ENCODE data around the gene MRPL33. TPM values are rescaled to one million over a fixed set of nuclear protein-coding genes. Genes with fewer than 3 reads are reported as not detected.

Gene MRPL33
- total and polyA plus RNA-seq, 4 donors = 31.2 to 130 (median 41.0) TPM

GRCh38 chr2:27808418-27808817, 36.9 kb downstream of the MRPL33 start:
- Histone ChIP-seq H3K27ac (ENCODE audit: low read depth in 1 of 2, low read length in 2 of 2) (no peak overlapping the region), H3K27me3 (ENCODE audit: control insufficient read depth in 4 of 4, insufficient read depth in 4 of 4, low read length in 3 of 4) (no peaks in the 10 kb centered on the region), H3K9ac (ENCODE audit: low read depth in 1 of 2, low read length in 2 of 2) (no peak overlapping the region), H3K9me3 (ENCODE audit: control insufficient read depth in 4 of 4, low read length in 3 of 4) (no peaks in the 10 kb centered on the region), H3K4me1 (ENCODE audit: control insufficient read depth in 4 of 4, insufficient read depth in 4 of 4, low read length in 3 of 4) (no peaks in the 10 kb centered on the region), H3K36me3 (ENCODE audit: control insufficient read depth in 4 of 4, insufficient read depth in 3 of 4, low read depth in 1 of 4, low read length in 3 of 4) (peaks cover 0 to 4% (median 2%) of the 10 kb centered on the region in 4 donors), H3K4me3 (ENCODE audit: low read depth in 1 of 3, low read length in 3 of 3) (no peak overlapping the region)
- TF ChIP-seq FOXA2 (IDR thresholded peaks at IDR 0.05) (no peak), GABPA (IDR thresholded peaks at IDR 0.05 in 1 of 2, conservative IDR thresholded peaks at IDR 0.05 in 1 of 2) (no peak), MAX (IDR thresholded peaks at IDR 0.05) (no peak), NR2F2 (IDR thresholded peaks at IDR 0.05) (no peak), TAF1 (conservative IDR thresholded peaks at IDR 0.05) (no peak)
- DNase-seq (ENCODE audit: low spot score) = no peak
- WGBS = 98% methylated on average over 2 of the region's 2 CpGs

- WGBS = 98% methylated on average over 3 of the region's 3 CpGs
These were observed 37.5 kb downstream of the MRPL33 start for GRCh38 chr2:27808984-27809383.

GRCh38 chr2:27809761-27810241, 38.3 kb downstream of the MRPL33 start:
- no peak for TF ChIP-seq EGR1 (IDR thresholded peaks at IDR 0.05; ENCODE audit: low read depth in 2 of 2)
- TF ChIP-seq ZBTB33 (IDR thresholded peaks at IDR 0.05) = no peak
- TF ChIP-seq RAD21 (IDR thresholded peaks at IDR 0.05) = no peak
- TF ChIP-seq HNF4G (IDR thresholded peaks at IDR 0.05) = no peak
- no peak for TF ChIP-seq CTCF (IDR thresholded peaks at IDR 0.05; ENCODE audit: low read depth, low read length, missing input control)
- no peak for TF ChIP-seq GABPA (IDR thresholded peaks at IDR 0.05 in 1 of 2, conservative IDR thresholded peaks at IDR 0.05 in 1 of 2)
- TF ChIP-seq ATF3 (IDR thresholded peaks at IDR 0.05) = no peak
- H3K9ac ChIP-seq (ENCODE audit: low read depth in 1 of 2, low read length in 2 of 2) = no peak overlapping the region
- no peaks in the 10 kb centered on the region for H3K4me1 ChIP-seq (ENCODE audit: control insufficient read depth in 4 of 4, insufficient read depth in 4 of 4, low read length in 3 of 4)
- peaks cover 0 to 4% (median 2%) of the 10 kb centered on the region in 4 donors for H3K36me3 ChIP-seq (ENCODE audit: control insufficient read depth in 4 of 4, insufficient read depth in 3 of 4, low read depth in 1 of 4, low read length in 3 of 4)
- H3K4me3 ChIP-seq (ENCODE audit: low read depth in 1 of 3, low read length in 3 of 3) = no peak overlapping the region
- H3K27ac ChIP-seq (ENCODE audit: low read depth in 1 of 2, low read length in 2 of 2) = no peak overlapping the region
- DNase-seq (ENCODE audit: low spot score) = no peak
- H3K27me3 ChIP-seq (ENCODE audit: control insufficient read depth in 4 of 4, insufficient read depth in 4 of 4, low read length in 3 of 4) = no peaks in the 10 kb centered on the region
- 66% methylated on average over 3 of the region's 3 CpGs for WGBS
- H3K9me3 ChIP-seq (ENCODE audit: control insufficient read depth in 4 of 4, low read length in 3 of 4) = no peaks in the 10 kb centered on the region

More at GRCh38 chr2:27808984-27809383, 37.5 kb downstream of the MRPL33 start:
- no peaks in the 10 kb centered on the region for H3K27me3 ChIP-seq (ENCODE audit: control insufficient read depth in 4 of 4, insufficient read depth in 4 of 4, low read length in 3 of 4)
- no peak for DNase-seq (ENCODE audit: low spot score)
- H3K27ac ChIP-seq (ENCODE audit: low read depth in 1 of 2, low read length in 2 of 2) = no peak overlapping the region
- peaks cover 0 to 4% (median 2%) of the 10 kb centered on the region in 4 donors for H3K36me3 ChIP-seq (ENCODE audit: control insufficient read depth in 4 of 4, insufficient read depth in 3 of 4, low read depth in 1 of 4, low read length in 3 of 4)
- H3K4me1 ChIP-seq (ENCODE audit: control insufficient read depth in 4 of 4, insufficient read depth in 4 of 4, low read length in 3 of 4) = no peaks in the 10 kb centered on the region
- TF ChIP-seq HNF4G (IDR thresholded peaks at IDR 0.05) = no peak
- TF ChIP-seq ZBTB33 (IDR thresholded peaks at IDR 0.05) = no peak
- TF ChIP-seq YY1 (IDR thresholded peaks at IDR 0.05) = no peak
- no peak for TF ChIP-seq NR2F2 (IDR thresholded peaks at IDR 0.05)
- TF ChIP-seq GABPA (IDR thresholded peaks at IDR 0.05 in 1 of 2, conservative IDR thresholded peaks at IDR 0.05 in 1 of 2) = no peak
- no peak for TF ChIP-seq ATF3 (IDR thresholded peaks at IDR 0.05)
- no peak for TF ChIP-seq HNF4A (conservative IDR thresholded peaks at IDR 0.05)
- no peak for TF ChIP-seq TAF1 (conservative IDR thresholded peaks at IDR 0.05)
- TF ChIP-seq FOXA1 (IDR thresholded peaks at IDR 0.05) = no peak
- no peaks in the 10 kb centered on the region for H3K9me3 ChIP-seq (ENCODE audit: control insufficient read depth in 4 of 4, low read length in 3 of 4)
- no peak overlapping the region for H3K9ac ChIP-seq (ENCODE audit: low read depth in 1 of 2, low read length in 2 of 2)
- H3K4me3 ChIP-seq (ENCODE audit: low read depth in 1 of 3, low read length in 3 of 3) = no peak overlapping the region
